Ishikawa (cell line): ENCODE results near the gene PTPRN2.

Source experiments
- FOXM1 ChIP-seq: IDR thresholded peaks from 2 replicates; pipeline ENCODE4 v1.6.1; 2012; ENCODE audit warnings: low read depth, borderline replicate concordance
- TEAD4 ChIP-seq: IDR thresholded peaks from 2 replicates; pipeline ENCODE4 v1.6.1; 2012
- YY1 ChIP-seq: IDR thresholded peaks from 2 replicates; pipeline ENCODE4 v1.6.1; 2012; ENCODE audit warnings: low read depth
- TF ChIP-seq, protein P1 (sequence below): IDR thresholded peaks from 2 replicates; pipeline ENCODE4 v1.6.1; 2012; ENCODE audit warnings: low read depth, mild to moderate bottlenecking
- TF ChIP-seq, protein P2 (sequence below): IDR thresholded peaks from 2 replicates; pipeline ENCODE4 v1.6.1; 2012

DNA sequence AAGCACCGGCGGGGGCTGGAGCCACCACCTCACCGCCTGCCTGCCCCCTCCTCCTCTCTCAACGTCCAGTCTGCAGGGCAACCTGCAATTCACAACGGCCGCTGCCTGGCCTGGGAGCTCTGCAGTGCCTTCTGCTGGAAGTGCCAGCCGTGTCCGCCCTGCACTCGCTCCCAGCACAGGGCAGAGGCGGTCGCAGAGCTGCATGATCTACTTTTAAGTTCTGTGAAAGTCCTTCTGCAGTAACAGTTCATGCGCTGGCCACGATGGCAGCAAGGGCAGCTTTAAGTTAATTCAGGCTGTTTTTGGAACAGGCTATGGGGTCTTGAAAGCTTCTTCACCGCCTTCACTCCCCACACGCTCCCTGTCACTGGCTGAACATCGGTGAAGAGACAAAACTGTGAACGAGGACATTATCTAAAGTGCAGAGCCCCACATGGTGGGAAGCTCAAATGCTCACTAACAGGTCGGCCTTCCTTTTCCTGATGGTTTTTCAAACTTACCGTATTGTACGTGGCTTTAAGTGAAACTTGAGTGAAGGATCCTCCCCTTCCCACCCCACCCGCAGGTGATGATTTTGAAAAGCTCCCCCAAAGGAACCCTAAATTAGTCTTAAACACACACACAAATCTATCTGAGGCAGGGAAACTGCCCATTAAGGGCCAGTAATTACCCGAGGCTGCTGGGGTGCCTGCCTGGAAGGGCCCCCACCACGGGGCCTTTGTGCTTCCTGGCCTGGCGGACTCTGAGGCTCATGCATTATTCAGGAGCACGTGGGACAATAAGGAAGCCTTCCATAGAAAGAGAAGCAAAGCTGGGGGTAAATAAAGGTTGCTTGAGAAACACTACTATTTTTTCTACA lies 746.5 kb downstream of the PTPRN2 start:
- no peak for TF ChIP-seq TEAD4
- TF ChIP-seq, protein P1, sequence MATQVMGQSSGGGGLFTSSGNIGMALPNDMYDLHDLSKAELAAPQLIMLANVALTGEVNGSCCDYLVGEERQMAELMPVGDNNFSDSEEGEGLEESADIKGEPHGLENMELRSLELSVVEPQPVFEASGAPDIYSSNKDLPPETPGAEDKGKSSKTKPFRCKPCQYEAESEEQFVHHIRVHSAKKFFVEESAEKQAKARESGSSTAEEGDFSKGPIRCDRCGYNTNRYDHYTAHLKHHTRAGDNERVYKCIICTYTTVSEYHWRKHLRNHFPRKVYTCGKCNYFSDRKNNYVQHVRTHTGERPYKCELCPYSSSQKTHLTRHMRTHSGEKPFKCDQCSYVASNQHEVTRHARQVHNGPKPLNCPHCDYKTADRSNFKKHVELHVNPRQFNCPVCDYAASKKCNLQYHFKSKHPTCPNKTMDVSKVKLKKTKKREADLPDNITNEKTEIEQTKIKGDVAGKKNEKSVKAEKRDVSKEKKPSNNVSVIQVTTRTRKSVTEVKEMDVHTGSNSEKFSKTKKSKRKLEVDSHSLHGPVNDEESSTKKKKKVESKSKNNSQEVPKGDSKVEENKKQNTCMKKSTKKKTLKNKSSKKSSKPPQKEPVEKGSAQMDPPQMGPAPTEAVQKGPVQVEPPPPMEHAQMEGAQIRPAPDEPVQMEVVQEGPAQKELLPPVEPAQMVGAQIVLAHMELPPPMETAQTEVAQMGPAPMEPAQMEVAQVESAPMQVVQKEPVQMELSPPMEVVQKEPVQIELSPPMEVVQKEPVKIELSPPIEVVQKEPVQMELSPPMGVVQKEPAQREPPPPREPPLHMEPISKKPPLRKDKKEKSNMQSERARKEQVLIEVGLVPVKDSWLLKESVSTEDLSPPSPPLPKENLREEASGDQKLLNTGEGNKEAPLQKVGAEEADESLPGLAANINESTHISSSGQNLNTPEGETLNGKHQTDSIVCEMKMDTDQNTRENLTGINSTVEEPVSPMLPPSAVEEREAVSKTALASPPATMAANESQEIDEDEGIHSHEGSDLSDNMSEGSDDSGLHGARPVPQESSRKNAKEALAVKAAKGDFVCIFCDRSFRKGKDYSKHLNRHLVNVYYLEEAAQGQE = no peak
- TF ChIP-seq, protein P2, sequence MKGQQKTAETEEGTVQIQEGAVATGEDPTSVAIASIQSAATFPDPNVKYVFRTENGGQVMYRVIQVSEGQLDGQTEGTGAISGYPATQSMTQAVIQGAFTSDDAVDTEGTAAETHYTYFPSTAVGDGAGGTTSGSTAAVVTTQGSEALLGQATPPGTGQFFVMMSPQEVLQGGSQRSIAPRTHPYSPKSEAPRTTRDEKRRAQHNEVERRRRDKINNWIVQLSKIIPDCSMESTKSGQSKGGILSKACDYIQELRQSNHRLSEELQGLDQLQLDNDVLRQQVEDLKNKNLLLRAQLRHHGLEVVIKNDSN = no peak
- TF ChIP-seq YY1 = no peak
- TF ChIP-seq FOXM1 = no peak
